Adipocyte (in vitro differentiated cells): ENCODE results near the gene TRPM5.

Source experiments
- DNase-seq: peaks from one replicate; pipeline ENCODE4 v3.0.0-alpha.2; 2015; ENCODE audit warnings: low read depth
- H3K27me3 ChIP-seq: replicated peaks from 2 replicates; pipeline ENCODE4 v1.7.0; 2013; ENCODE audit warnings: mild to moderate bottlenecking, low read length, moderate library complexity; ENCODE audit not compliant: control insufficient read depth, insufficient read depth
- H3K36me3 ChIP-seq: 2 replicates; pipeline ENCODE4 v1.7.0; 2013; ENCODE audit warnings: low read length, mild to moderate bottlenecking, moderate library complexity; ENCODE audit not compliant: control insufficient read depth, insufficient read depth, severe bottlenecking
- H3K4me1 ChIP-seq: 2 replicates; pipeline ENCODE4 v1.7.0; 2013; ENCODE audit warnings: mild to moderate bottlenecking, low read length, moderate library complexity; ENCODE audit not compliant: control insufficient read depth, insufficient read depth
- H3K4me3 ChIP-seq: 2 replicates; pipeline ENCODE4 v1.7.0; 2013; ENCODE audit warnings: mild to moderate bottlenecking, low read length, moderate library complexity
- H3K9ac ChIP-seq: 2 replicates; pipeline ENCODE4 v1.7.0; 2013; ENCODE audit warnings: mild to moderate bottlenecking, low read length, moderate library complexity
- H3K9me3 ChIP-seq: 2 replicates; pipeline ENCODE4 v1.7.0; 2013; ENCODE audit warnings: mild to moderate bottlenecking, low read length, moderate library complexity; ENCODE audit not compliant: control insufficient read depth

Gene TRPM5

DNA sequence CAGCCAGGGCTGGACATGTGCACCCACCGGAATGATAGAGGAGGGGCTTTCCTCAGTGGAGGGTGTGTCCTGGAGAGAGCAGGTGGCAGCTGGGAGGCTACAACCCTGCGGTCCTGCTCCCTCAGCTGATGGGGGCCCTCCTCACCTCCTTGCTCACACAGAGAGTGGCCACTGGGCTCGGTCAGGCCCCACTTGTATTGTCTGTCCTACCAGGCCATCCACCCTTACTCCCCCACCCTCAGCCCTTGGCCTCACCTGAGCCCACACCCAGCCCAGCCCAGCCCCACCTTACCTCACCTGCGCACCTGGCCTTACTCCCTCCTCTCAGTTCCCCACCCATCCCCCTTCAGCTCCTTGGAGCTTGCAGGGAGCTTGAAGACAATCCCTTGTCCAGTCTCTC, 3.1 kb downstream of the TRPM5 start:
- Histone ChIP-seq H3K4me1 (no peaks in the 10 kb centered on the region), H3K27me3 (peaks cover 48% of the 10 kb centered on the region), H3K9ac (no peak overlapping the region), H3K9me3 (peaks cover 20% of the 10 kb centered on the region), H3K4me3 (no peak overlapping the region), H3K36me3 (no peaks in the 10 kb centered on the region)
- DNase-seq = no peak

DNA sequence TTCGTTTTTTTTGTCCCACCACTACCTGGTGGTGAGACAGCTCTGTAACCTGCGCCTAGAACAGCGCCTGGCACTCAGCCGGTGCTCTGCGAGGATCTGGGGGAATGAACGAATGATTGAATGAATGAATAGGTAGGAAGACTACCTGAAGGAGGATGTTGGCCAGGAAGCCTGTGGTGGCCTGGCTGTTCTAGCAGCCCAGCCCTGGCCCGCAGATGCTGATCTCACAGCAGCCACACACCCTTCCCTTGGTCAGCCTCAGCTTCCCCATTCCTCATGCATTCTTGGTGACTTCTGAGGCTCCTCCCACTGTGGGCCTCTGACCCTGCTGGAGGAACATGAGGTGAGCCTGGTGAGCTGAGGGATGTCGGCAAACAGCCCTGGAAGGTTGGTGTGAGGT, 3.7 kb downstream of the TRPM5 start:
- DNase-seq = no peak
- H3K4me3 ChIP-seq = no peak overlapping the region
- peaks cover 48% of the 10 kb centered on the region for H3K27me3 ChIP-seq

DNA sequence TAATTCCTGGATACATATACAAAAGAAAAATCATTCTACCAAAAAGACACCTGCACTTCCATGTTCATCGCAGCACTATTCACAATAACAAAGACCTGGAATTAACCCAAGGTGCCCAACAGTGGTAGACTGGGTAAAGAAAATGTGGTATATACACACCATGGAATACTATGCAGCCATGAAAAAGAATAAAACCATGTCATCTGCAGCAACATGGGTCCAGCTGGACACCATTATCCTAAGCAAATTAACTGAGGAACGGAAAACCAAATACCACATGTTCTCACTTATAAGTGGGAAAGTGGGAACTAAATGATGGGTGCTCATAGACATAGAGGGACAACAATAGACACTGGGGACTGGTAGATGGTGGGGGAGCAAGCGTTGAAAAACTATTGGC, 4.5 kb downstream of the TRPM5 start:
- H3K9ac ChIP-seq = no peak overlapping the region
- no peaks in the 10 kb centered on the region for H3K4me1 ChIP-seq
- H3K36me3 ChIP-seq = no peaks in the 10 kb centered on the region
- peaks cover 20% of the 10 kb centered on the region for H3K9me3 ChIP-seq
- H3K27me3 ChIP-seq = peaks cover 50% of the 10 kb centered on the region
- DNase-seq = no peak
- H3K4me3 ChIP-seq = no peak overlapping the region

More for the DNA sequence above, 3.7 kb downstream of the TRPM5 start:
- Histone ChIP-seq H3K4me1 (no peaks in the 10 kb centered on the region), H3K9ac (no peak overlapping the region), H3K9me3 (peaks cover 20% of the 10 kb centered on the region), H3K36me3 (no peaks in the 10 kb centered on the region)

DNA sequence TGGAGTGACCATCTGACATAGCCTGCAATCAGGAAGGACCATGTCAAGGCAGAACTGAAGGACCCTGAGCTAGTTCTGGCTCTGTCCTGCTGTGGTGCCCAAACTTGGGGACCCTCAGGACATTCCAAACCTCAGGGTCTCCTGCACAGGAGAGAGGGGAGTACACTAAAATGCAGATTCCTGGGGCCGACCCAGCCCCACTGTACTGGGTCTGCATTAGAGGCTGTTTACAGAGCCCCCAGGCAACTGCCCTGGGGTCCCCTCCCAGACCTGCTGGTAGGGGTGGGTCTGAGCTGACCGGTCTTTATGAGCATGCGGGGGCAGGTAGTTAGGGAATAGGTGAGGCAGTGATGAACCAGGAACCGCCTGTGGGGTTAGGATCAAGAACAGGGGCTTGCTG, 6.8 kb downstream of the TRPM5 start:
- Histone ChIP-seq H3K4me1 (no peaks in the 10 kb centered on the region), H3K4me3 (no peak overlapping the region), H3K27me3 (peaks cover 50% of the 10 kb centered on the region), H3K9ac (no peak overlapping the region), H3K9me3 (peaks cover 12% of the 10 kb centered on the region), H3K36me3 (no peaks in the 10 kb centered on the region)
- DNase-seq = no peak

DNA sequence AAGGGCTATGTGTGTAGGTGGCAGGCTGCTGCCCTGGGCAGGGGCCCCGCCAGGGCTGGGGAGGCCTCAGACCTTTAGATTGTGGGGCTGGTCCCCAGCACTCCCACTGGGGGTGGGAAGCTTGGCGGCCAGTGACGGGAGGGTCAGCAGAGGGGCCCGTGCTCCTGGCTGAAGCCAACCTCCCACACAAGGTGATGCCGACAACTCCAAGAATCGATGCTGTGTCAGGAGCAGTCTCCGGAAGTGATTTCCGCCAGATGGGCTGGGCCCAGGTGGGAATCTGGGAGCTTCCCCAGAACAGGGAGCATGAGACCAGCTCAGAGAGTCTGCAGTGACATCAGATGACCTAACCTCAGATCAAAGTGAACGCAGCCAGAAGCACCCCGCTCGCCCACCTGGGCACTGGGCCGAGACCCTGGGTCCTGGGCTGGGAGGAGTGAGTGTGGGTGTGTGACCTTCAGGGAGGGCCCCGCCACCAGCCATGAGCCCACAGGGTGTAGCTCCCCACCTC, 7.7 kb downstream of the TRPM5 start:
- no peak for DNase-seq
- H3K27me3 ChIP-seq = peaks cover 48% of the 10 kb centered on the region

DNA sequence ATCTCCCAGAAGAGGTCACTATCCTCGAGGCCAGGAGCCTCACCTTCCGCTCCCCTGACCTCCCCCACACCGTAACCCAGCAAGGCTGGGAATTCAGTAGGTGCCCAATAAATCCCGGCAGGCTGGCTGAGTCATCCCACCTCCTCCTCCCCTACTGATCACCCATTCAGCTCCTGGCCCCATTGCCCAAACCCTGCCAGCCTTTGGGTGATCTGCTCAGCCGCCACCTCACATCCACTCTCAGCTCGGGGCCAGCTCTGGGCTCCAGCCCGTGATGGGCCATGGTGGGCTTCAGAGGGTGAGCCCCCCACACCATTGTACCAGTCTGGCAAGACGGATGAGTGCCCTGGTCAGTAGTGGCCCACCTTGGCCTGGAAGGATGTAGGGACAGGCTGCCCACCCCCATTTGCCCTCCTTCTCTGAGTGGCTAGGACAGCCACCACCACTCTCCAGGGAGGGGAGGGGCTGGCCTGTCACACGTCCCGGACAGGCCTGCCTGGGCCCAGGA, 8.2 kb downstream of the TRPM5 start:
- H3K4me1 ChIP-seq = no peaks in the 10 kb centered on the region
- no peak for DNase-seq
- no peak overlapping the region for H3K4me3 ChIP-seq
- H3K36me3 ChIP-seq = no peaks in the 10 kb centered on the region
- no peak overlapping the region for H3K9ac ChIP-seq
- peaks cover 8% of the 10 kb centered on the region for H3K9me3 ChIP-seq
- H3K27me3 ChIP-seq = peaks cover 48% of the 10 kb centered on the region

More for the DNA sequence above, 7.7 kb downstream of the TRPM5 start:
- Histone ChIP-seq H3K9me3 (peaks cover 8% of the 10 kb centered on the region), H3K36me3 (no peaks in the 10 kb centered on the region), H3K9ac (no peak overlapping the region), H3K4me3 (no peak overlapping the region), H3K4me1 (no peaks in the 10 kb centered on the region)

DNA sequence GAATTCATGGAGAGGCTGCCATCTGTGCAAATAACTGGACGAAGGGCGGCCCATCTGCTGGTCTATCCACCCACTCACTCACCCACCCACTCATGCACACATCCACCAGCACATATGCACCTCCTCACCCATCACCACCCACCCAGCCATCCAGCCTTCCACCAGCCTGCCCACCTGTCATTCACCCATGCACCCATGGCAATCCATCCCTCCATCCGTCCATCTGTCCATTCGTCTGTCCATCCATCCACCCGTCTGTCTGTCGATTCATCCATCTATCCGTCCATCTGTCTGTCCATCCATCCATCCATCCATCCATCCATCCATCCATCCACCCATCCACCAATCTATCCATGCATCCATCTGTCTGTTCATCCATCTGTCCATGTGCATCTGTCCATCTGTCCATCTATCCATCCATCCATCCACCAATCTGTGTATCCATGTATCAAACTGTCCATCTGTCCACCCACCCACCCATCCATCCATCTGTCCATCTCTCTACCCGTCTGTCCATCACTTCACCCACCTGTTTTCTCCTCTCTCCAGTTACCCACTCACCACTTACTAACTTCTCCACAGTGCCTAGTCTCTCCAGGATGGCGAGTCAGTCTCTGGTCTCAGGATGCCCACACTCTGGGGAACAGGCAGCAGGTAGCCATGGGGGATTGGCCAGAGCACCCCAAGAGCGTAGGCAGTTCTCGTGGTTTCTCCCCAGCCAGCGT, 8.9 kb downstream of the TRPM5 start:
- H3K36me3 ChIP-seq = no peaks in the 10 kb centered on the region
- no peaks in the 10 kb centered on the region for H3K4me1 ChIP-seq
- peaks cover 45% of the 10 kb centered on the region for H3K27me3 ChIP-seq
- no peak overlapping the region for H3K9ac ChIP-seq
- no peak for DNase-seq
- peaks cover 8% of the 10 kb centered on the region for H3K9me3 ChIP-seq
- no peak overlapping the region for H3K4me3 ChIP-seq

DNA sequence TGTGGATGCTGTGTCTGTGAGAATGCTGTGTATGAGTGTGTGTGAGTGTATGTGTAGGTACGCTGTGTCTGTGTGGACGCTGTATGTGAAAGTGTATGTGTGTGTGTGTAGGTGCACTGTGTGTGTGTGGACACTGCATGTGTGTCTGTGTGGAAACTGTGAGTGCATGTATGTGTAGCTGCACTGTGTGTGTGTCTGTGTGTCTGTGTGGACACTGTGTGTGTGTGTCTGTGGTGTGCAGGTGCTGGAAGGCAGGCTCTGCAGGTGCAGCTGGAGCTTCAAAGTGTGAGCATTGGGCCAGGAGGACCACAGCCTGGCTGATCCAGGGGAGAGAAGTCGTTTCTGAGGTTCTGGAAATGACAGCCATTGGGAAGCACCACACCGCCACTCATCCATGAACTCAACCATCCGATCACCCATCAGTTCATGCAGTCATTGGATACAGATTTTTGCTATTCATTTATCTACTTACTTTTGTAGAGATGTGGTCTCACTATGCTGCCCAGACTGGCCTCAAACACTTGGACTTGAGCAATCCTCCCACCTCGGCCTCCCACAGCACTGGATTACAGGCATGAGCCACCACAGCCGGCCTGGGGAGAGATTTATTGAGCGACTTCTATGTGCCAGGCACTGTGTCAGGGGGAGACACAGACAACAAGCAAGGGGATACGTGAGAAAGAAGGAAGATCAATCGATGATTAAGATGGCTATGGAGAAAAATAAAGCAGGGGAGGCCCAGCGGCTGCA, 9.6 kb downstream of the TRPM5 start:
- Histone ChIP-seq H3K4me1 (no peaks in the 10 kb centered on the region), H3K9ac (no peak overlapping the region), H3K27me3 (peaks cover 39% of the 10 kb centered on the region), H3K9me3 (peaks cover 4% of the 10 kb centered on the region), H3K4me3 (no peak overlapping the region), H3K36me3 (no peaks in the 10 kb centered on the region)
- DNase-seq = no peak

DNA sequence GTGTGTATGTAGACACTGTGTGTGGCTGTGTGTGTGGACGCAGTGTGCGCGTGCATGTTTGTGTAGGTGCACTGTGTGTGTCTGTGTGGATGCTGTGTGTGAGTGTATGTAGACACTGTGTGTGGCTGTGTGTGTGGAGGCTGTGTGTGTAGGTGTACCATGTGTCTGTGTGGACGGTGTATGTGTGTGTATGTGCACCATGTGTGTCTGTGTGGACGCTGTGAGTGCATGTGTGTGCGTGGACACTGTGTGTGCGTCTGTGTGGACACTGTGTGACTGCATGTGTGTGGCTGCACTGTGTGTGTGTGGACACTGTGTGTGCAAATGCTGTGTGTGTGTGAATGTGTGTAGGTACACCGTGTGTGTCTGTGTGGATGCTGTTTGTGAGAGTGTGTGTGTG, 10.3 kb downstream of the TRPM5 start:
- Histone ChIP-seq H3K9me3 (no peaks in the 10 kb centered on the region), H3K27me3 (peaks cover 38% of the 10 kb centered on the region), H3K36me3 (no peaks in the 10 kb centered on the region), H3K4me3 (no peak overlapping the region), H3K9ac (no peak overlapping the region), H3K4me1 (no peaks in the 10 kb centered on the region)
- DNase-seq = no peak

DNA sequence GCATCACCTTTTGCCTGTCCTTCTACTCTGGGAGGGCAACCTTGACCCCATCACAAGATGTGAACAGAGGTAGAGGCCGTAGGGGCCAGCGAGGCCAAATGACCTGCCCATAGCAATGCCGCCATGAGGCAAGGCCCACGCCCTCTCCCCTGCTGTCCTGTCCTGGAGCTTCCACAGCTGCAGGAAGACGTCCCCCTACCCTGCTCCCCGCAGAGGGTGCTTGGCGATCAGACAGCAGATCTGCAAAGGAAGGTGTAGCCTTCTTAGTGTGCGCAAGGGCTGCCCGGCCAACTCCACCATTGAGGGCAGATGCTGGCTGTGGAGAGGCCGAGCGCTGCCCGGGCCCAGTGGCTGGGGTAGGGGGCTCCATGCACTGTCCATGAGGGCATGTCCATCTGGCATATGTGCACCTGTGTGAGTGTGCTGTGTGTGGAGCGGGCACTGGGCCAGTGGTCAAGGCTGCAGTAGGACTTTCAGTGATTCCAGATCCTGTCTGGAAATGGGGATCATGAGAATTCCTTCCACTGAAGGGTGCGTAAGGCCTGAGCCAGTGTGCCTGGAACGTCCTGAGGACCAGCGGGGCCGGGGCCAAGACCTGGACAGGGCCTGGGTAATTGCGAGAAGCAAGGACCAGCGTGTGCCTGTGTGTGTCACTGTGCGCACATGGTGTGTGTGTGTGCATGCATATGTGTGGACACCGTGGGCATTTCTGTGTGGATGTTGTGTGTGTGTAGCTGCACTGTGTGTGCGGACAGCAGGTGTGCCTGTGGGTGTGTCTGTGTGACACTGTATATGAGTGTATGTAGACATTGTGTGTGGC, 11.0 kb downstream of the TRPM5 start:
- no peak overlapping the region for H3K9ac ChIP-seq
- H3K27me3 ChIP-seq = peaks cover 38% of the 10 kb centered on the region
- no peaks in the 10 kb centered on the region for H3K36me3 ChIP-seq
- H3K4me1 ChIP-seq = no peaks in the 10 kb centered on the region
- no peak overlapping the region for H3K4me3 ChIP-seq
- H3K9me3 ChIP-seq = no peaks in the 10 kb centered on the region
- DNase-seq = no peak

DNA sequence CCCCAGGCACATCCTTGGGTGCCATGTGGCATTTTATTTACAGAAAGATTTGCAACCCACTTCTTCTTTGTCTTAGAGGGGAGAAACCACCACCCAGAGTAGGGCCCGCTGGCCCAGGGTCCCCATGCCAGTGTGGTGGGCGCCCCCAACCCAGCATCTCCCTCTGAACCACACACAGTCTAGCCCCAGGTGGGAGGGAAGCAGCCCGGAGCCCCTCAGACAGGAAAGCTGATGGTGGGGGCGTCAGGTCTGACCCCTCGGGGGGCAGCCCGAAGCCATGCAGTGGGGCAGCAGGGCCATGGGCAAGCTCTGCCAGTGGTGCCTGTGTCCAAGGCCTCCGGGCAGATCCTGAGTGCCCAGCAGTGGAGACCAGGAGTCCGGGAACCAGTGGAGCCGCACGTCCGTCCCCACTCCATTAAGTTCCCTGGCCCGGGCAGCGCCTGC, 11.7 kb downstream of the TRPM5 start:
- peaks cover 34% of the 10 kb centered on the region for H3K27me3 ChIP-seq
- H3K4me3 ChIP-seq = no peak overlapping the region
- H3K9me3 ChIP-seq = no peaks in the 10 kb centered on the region
- no peak for DNase-seq
- no peaks in the 10 kb centered on the region for H3K4me1 ChIP-seq
- H3K36me3 ChIP-seq = no peaks in the 10 kb centered on the region
- no peak overlapping the region for H3K9ac ChIP-seq
